Measurements from ENCODE around the gene HDHD5.

GRCh38 chr22:17137861-17138425 is 21.1 kb downstream of the HDHD5 start:
- TF ChIP-seq EP300 (IDR thresholded peaks at IDR 0.05), result no peak
- TF ChIP-seq POLR2A (IDR thresholded peaks at IDR 0.05), result no peak
- TF ChIP-seq, protein P1, sequence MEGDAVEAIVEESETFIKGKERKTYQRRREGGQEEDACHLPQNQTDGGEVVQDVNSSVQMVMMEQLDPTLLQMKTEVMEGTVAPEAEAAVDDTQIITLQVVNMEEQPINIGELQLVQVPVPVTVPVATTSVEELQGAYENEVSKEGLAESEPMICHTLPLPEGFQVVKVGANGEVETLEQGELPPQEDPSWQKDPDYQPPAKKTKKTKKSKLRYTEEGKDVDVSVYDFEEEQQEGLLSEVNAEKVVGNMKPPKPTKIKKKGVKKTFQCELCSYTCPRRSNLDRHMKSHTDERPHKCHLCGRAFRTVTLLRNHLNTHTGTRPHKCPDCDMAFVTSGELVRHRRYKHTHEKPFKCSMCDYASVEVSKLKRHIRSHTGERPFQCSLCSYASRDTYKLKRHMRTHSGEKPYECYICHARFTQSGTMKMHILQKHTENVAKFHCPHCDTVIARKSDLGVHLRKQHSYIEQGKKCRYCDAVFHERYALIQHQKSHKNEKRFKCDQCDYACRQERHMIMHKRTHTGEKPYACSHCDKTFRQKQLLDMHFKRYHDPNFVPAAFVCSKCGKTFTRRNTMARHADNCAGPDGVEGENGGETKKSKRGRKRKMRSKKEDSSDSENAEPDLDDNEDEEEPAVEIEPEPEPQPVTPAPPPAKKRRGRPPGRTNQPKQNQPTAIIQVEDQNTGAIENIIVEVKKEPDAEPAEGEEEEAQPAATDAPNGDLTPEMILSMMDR (IDR thresholded peaks at IDR 0.05), result no peak
- TF ChIP-seq POLR2AphosphoS5 (IDR thresholded peaks at IDR 0.05), result no peak

All from sigmoid colon (tissue), 4 donors.